Stimulated activated CD8-positive, alpha-beta memory T cell treated with anti-CD3 and anti-CD28 coated beads, Interleukin-12 subunit alpha, Interleukin-12 subunit beta, amount 100 ng/mL, for 4 hours (primary cell): ENCODE data around the gene SLC66A3.

Experiments used
- DNase-seq: peaks from one replicate; pipeline ENCODE4 v3.0.0-alpha.2; 2020; ENCODE audit warnings: low read depth

The SLC66A3 gene

DNA sequence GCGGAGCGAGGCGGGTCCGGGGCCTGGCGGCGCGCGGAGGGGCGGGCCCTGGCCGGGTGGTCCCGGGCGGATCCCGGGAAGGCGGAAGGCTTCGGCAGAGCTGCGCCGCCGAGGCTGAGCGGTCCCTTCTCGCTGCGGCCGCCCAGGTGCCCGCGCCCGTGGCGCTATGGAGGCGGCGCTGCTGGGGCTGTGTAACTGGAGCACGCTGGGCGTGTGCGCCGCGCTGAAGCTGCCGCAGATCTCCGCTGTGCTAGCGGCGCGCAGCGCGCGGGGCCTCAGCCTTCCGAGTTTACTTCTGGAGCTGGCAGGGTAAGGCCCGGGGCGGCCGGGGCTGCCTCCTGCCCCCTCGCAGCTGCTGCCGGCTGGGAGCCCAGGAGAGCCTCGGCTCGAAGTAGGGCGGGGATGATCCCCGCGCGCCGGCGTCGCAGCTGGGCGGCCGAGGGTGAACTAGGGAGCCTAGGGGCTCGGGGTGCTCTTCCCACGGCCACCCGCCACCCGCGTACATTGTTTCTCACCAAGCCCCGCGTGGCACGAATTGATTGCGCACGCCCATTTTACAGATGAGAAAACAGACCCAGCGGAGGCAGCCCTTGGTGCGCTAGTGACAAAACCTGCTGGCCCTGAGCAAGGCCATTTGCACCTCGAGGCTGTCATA, at the start of gene SLC66A3:
Gene SLC66A3 (plus strand): TSS at position 87 of the 655 bp plus-strand sequence. CDS start 80 bp downstream, at position 167.
- no peak for DNase-seq

DNA sequence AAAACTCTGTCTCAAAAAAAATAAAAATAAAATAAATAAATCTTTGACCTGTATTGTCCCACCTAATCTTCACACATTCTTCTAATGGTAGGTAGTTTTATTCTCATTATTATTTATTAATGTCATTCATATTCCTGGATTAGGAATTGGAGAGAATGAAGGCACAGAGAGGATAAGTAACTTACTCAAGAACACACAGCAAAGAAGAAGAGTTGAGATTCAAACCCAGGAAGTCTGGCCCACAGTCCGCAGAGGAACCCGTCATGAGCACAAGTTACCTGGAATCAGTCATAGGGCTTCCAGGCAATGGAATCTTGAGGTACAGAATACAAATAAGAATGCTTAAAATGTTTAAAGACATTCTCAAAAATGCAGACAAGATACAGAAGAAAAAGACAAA, 46.3 kb upstream of the SLC66A3 start:
- no peak for DNase-seq

DNA sequence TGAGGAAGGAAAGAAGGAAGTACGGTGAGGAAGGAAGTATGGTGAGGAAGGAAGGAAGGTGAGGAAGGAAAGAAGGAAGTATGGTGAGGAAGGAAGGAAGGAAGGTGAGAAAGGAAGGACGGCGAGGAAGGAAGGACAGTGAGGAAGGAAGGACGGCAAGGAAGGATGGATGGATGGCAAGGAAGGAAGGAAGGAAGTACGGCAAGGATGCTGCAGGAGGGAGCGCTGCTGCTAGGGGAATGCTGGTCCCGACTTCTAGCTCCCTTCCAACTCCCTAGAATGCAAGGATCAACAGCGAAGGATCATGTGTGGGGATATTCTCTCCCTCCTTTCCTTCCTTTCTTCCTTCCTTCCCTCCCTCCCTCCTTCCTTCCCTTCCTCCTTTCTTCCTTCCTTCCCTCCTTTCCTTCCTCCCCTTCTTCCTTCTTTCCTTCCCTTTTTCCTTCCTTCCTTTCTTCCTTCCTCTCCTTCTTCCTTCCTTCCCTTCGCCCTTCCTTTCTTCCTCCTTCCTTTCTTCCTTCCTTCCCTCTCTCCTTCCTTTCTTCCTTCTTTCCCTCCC, 42.3 kb upstream of the SLC66A3 start:
- no peak for DNase-seq

DNA sequence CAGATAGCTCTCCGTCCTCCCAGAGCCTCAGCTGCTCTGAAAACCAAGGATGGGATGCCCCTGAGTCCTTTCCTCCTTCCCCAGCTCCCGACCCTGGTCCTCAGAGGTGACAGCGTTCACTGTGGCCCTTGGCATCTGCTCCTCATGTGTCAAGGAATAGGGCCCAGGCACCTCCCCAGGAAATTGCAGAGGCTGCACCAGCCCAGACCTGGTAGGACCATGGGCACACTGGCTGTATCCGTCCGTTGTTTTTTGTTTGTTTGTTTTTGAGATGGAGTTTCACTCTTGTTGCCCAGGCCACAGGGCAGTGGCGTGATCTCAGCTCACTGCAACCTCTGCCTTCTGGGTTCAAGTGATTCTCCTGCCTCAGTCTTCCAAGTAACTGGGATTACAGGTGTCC, 37.5 kb upstream of the SLC66A3 start:
- DNase-seq, result no peak

DNA sequence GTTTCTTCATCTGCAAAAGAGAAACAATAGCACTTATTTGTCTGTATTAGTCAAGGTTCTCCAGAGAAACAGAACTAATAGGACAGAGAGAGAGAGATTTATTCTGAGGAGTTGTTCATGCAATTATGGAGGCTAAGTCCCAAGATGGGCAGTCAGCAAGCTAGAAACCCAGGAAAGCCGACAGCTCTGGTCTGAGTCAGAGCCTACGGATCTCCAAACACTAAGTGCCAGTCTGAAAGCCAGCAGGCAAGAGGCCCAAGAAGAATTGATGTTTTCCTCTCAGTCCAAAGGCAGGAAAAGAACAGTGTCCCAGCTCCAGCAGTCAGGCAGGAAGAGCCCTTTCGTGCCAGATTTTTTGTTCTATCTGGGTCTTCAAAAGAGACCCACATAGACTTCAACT, 36.5 kb upstream of the SLC66A3 start:
- DNase-seq, result no peak

DNA sequence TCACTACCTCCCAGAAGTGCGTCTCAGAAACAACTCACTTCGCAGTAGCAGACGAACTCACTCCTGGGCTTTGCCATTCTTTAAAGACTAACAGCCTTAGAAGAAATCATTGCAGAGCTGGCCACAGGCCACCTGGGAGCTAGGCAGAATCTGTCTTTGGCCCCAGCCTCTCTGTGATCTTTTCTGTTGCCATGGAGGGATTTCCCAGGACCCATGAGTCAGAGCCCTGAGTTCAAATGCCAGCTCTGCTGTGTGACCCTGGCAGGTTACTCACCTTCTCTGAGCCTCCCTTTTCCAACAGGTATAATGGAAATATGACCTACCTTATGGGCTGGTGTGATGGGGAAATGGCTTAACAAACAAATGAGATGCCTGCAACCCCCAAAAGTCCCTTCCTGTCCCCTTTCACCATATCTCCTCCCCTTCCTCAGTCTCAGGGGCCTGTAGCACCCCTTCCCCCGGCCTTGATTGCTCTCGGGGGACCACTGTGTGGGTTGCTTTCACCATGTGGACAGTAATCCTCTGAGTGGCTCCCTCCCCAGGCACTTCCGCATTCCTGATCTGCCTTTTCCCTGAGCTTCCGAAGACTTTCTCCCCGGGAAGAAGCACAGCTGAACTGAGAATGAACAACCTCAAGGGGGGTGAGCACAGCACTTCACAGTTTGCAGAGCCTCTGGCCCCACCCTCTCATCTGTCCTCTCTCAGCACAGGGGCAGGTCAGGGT, 34.0 kb upstream of the SLC66A3 start:
- DNase-seq, result no peak

DNA sequence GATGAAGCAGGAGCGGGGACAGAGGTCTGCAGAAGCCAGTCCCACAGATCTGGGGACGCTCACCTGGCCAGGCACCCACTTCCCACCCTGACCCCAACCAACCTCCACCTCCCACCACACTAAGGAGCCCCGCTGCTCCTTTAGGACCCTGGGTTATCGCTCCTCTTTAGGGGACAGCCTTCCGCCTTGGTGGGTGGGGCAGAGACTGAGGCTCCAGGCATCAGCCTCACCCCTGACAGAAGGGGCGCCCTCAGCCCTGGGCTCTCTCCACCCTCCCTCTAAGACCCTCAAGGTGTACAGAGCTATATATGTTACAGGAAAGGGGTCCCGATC, 33.5 kb upstream of the SLC66A3 start:
- no peak for DNase-seq

DNA sequence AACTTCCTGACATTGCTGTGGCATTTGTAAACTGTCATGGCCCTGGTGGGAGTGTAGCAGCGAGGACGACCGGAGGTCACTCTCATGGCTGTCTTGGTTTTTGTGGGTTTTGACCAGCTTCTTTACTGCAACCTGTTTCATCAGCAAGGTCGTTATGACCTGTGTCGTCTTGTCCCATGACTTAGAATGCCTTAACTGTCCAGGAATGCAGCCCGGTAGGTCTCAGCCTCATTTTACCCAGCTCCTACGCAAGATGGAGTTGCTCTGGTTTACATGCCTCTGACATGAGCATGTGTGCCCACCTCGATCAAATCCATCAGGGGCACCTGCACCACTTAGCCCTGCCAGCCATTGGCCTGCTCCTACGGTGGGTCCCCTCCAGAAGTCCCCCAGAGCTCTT, 32.9 kb upstream of the SLC66A3 start:
- no peak for DNase-seq

DNA sequence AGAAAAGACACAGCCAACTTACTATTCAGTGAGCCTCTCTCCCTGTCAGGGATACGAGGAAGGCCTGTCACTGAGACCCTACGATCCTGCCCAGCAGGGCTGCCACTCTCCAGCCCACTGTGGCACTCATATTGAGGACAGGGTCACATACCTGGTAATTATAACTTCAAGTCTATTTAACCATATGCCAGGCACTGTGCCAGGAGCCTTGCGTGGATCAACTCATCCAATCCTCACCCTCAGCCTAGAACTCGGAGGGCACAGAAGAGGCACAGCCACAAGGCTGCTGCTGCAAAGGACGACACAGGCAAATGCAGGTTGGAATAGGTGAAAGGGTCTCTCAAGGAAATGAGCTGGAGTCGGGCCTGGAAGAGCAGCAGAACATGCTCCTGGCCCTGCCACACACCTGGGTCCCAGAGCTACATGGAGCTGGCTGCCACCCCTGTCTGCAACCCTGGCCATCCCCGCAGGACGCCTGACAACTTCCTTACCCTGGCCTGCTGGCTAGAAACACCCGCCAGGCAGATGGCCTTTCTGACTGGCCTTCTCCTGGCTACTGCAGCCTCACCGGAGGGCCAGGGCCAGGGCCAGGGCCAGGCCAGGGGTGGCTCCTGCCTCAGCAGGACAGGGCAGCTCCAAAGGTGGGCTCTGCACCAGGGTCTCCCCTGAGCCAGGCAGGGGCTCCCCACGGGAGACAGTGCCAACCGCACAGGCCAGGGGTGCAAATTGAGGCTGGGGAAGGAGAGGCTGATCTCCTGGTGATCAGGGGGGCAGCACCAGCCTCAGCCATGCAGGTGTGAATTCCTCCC, 32.1 kb upstream of the SLC66A3 start:
- no peak for DNase-seq

DNA sequence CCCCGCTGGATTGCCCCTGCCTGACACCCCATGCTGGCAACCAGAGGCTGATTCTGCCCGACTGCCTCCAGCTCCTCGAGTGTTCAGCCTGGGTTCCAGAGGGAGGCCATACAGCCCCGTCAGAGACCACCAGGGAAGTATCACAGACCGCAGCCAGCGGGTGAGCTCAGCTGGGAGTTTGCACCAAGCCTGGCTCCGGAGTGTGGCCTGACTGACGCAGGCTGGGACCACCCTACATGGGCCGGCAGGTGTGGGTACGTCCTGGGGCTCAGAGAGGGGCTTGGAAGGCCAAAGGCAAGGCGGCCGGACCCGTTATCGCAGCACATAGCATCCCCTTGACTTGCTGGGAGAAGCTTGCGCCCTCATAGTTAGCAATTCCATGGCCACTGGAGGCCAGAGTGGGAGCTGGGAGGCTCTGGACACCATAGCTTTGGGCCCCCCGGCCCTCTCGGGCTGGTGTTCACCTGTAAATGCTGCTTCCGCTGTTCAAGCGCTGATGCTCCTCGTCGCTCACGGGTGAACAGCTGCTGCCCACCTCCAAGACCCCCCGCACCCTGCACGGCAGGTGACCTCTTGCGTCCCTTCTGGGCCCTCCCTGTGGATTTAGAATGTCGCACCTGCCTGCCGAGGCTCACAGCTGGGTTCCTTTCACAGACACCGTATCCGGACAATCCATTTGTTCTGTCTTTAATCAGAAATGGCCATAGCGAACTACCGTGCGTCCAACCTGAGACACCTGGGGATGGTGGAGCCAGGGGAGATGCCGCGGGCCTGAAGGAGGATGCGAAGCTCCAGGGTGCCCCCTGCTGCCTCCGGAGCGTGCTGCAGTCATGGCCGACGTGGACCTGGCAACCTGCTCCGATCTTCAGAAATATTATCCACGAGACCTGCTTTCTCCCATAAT, 31.2 kb upstream of the SLC66A3 start:
- no peak for DNase-seq

DNA sequence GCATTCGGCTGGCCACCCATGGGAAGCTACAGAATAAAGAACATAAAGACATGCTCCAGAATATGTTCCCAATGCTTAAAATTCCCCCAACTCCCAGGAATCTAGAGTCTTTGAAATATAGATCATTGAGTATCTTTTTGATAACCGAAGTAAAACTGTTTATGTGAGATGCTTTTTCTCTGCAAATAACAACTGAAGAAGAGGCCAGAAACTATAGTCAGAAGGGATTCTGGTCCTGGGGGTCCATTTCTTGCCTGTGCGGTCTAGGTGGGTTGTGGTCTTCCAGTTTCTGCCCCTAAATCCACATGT, 30.6 kb upstream of the SLC66A3 start:
- DNase-seq, result no peak

DNA sequence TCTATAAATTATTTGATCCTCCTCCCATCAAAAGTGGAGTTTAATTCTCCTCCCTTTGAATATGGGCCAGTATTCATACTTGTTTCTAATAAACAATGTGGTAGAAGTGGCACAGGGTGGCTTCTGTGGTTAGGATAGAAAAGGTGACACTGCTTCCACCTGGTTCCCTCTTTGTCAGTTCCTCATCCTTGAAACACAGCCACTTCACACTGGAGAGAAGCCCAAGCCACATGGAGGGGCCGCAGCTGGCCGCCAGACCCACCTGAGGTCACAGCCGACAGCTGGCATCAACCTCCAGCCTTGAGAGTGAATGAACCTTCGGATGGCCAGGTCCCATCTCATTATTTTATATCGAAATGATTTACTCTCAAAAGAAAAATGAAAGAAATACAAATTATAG, 27.5 kb upstream of the SLC66A3 start:
- no peak for DNase-seq

DNA sequence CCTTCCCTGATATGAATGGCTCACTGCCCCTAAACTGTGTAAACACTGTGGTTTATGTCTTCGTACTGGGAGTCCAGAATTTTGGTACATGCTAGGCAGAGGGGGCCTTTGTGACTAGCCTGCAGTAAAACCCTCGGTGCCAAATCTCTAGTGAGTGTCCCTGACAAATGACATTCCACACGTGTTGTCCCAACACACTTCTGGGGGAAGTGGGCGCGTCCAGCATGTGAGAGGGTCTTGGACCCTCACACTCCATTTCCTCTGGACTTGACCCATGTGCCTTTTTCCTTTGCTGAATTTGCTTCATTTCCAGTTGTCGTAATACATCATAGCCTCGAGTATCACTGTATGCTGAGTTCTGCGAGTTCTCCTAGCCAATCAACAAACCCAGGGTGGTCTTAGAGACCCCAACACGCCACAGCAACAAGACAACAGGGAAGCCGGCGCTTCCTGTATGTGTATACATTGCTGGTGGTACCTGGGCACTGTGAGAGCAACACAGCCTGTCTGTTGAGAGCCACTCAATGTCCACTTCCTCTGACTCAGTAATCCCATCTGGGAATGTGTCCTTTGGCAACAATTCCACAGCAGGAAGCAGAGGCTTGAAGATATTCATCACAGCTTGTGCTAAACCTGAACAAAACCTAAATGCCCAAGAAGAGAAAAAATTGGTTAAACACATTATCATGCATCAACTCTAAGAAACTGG, 26.9 kb upstream of the SLC66A3 start:
- DNase-seq, result no peak

DNA sequence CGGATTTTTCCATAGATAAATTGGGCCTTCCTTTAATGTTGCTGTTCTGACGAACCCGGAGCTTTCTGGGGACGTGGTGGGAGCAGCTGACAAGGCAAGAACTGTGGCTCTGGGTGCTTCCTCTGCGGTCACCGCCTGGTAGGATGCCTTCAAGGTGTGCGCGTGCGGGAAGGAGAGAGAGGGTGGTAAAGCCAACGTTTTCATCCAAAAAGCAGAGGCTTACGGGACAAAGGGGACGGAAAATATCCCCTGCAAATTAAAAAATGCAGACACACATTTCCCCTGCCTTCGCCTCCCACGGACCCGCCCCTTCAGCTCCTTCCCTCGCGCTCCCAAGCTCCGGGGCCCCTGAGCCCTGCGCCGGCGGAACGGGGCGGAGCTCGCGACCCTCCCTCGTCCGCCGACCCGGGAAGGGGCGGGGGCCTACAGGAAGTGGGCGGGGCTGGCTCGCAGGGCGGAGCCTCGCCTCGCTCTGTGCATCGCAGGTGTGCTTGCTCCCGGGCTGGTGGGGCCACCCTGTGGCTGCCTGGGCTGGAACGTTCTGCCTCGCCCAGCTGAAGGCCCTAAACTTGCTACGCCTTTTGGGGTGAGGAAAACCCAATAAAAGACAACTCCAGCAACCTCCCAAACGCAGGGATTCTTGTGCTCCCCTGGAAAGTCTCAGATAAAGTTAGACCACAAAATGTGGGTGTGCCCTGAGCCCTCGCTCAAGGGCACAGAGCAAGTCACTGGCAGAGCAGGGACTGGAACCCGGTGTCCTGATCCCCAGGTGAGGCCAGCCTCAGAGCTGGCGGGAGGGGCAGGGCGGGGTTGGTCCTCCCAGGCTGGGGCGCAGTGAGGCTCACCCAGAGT, 25.4 kb upstream of the SLC66A3 start:
- DNase-seq, result peak; percentile 63

DNA sequence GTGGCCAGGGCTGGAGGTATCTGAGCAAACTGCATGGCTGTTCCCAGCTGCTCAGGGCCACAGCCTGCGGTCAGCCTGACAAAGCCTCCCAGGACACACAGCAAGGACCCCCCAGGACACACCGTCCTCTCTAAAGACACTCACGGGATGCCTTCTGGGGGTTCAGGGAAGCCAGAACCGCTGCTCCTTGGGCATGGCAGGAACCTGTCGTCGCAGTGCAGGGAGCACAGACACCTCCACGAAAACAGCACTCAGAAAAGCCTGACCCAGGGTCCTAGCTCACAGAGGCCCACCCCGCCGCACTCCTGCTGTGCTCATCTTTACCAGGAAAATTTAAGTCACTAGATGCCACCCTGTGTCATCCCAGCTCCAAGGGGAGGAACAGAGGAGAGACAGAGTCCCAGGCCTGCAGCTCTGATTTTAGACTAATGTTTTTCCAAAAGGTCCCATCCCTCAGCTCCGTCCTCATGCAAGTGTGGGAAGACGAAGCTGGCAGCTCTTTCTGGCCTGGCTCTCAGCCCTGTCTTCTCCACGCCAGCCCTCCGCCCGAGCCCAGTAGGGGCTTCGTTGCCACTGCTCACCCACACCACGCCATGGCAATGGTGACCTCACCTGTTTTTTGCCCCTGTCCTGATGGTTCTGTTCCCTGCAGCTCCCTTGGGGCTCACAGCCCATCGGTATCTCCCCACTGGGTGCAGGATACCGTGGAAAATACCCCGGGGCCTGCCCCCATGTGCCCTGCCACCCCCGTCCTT, 23.9 kb upstream of the SLC66A3 start:
- no peak for DNase-seq

DNA sequence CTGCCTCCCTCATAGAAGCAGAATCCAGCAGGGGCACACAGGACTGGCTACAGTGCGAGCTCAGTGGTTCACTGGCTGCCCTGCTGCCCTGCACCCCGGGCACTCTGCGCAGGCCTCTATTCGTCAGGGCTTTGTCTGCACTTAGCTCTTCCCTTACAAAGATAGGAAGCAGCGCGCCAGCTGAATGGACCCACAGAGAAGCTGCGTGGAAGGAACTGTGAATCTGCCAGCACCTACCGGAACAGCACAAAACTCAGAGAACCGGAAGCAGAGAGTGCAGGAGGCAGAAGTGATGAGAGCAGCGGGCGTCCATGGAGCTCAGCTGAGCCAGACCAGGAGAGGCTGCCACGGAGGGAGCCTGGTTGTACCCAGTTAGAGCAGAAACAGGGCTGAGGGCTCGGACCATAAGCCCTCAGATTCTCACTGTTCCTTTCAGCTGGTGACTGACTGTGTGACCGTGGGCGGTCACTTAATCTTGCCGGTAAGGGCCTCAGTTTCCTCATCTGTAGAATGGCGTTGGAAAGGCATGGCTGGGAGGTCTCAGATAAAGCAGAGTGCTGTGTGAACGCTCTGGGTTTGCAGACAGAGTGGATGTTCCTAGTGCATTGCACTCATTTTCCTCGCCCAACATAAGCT, 23.1 kb upstream of the SLC66A3 start:
- DNase-seq, result no peak

DNA sequence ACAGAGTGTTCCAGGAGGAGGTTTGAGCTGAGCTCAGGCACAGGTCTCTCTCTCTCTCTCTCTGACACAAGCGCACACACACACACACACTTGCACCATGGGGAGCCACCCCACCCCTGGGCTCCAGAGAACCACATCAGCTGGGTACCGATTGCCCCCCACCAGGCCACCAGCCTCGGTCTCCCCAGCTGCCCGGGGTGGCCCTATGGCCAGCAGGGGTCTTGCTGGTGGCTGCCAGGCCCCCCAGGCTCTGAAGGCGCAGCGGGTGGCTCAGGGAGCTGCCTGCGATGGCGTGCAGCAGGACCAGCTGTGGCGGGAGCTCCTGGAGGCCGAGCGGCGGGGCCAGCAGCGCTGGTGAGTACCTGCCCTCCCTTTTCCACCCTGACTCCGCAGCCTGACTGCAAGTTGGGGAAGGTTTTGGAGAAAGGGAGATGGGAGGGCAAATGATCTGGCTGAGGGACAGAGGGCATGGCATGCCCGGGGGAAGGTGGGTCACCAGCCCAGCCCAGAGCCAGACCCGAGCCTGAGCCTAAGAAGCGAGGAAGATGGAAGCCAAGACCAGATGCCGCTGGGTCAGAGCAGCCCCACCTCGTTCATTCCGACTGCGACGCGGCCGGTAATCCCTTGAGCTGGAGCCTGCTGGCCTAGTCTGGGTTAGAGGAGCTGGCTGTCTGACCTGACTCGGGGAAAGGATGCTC, 21.9 kb upstream of the SLC66A3 start:
- DNase-seq, result no peak

DNA sequence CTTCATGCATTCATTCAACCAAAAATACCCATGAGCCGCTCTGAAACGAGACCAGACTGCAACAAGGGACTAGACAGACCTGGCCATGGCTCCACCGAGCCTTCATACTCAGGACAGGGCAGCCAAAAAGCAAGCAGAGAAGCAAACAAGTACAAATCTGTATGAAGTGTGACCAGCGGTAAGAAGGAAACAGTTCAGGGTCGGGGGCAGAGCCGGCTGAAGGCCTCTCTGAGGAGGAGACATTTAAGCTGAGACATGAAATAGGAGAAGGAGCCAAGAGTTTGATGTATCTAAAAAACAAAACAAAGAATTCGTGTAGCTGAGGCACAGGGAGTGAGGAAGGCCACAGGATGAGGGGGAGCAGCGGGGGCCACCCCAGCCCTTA, 21.3 kb upstream of the SLC66A3 start:
- DNase-seq, result no peak

DNA sequence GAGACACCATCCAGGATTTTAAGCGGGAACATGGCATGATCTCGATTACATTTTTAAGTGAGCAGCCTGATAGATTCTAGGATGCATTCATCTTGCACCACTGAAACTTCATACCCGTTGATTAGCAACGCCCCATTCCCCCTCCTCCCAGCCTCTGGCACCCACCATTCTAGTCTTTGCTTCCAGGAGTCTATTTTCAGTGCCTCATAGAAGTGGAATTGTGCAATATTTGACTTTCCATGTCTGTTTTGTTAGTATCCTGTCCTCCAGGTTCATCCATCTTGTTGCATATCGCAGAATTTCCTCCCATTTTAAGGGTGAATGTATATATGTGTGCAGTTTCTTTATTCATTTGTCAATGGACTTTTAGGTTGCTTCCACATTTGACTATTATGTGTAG, 20.9 kb upstream of the SLC66A3 start:
- no peak for DNase-seq
